ENCODE results near the gene CACNA1G. TPM values are rescaled to one million over a fixed set of nuclear protein-coding genes. Genes with fewer than 3 reads are reported as not detected.

The CACNA1G gene
- total RNA-seq, 1 experiment from 2014 or later = 0.04 TPM

- ChIA-PET CTCF (interaction anchor here (0.6 kb wide), 1 partner anchor 75 kb away, joined by 3 read pairs; no protein-coding TSS in a partner anchor), POLR2A (ENCODE audit: unreplicated experiment) (no interaction called here)
- H3K79me2 ChIP-seq (ENCODE audit: low read length) = peaks cover 13% of the 10 kb centered on the region
- H3K9ac ChIP-seq (ENCODE audit: low read length) = no peak overlapping the region
- H2AFZ ChIP-seq (ENCODE audit: low read length) = no peak overlapping the region
- no peak for TF ChIP-seq EZH2 (IDR thresholded peaks at IDR 0.05; ENCODE audit: low read length, unreplicated experiment)
- no peak for TF ChIP-seq CTCF (conservative IDR thresholded peaks at IDR 0.05; ENCODE audit: low read depth, low read length)
- TF ChIP-seq EZH2phosphoT487 (IDR thresholded peaks at IDR 0.05; ENCODE audit: borderline replicate concordance, low read length) = no peak
- H3K4me1 ChIP-seq (ENCODE audit: insufficient read depth, low read length) = peaks cover 12% of the 10 kb centered on the region
- intact Hi-C loops (cut with micrococcal nuclease) = no loop called here
- H3K4me2 ChIP-seq (ENCODE audit: low read length) = no peak overlapping the region
- H3K4me3 ChIP-seq (ENCODE audit: low read length) = no peak overlapping the region
- ATAC-seq = no peak
- no peaks in the 10 kb centered on the region for H3K27me3 ChIP-seq (ENCODE audit: low read length)
- no peak for DNase-seq
- H3K9me3 ChIP-seq (ENCODE audit: low read length) = no peaks in the 10 kb centered on the region
- no TSS peak for BruUV-seq (replicated peaks)
- no peaks in the 10 kb centered on the region for H3F3A ChIP-seq (ENCODE audit: low read length, unreplicated experiment)
- H3K27ac ChIP-seq (ENCODE audit: low read length) = no peak overlapping the region
- peaks cover 8% of the 10 kb centered on the region for H3K36me3 ChIP-seq (ENCODE audit: low read depth, low read length)
- no peaks in the 10 kb centered on the region for H4K20me1 ChIP-seq (ENCODE audit: low read length)
- H3K9me2 ChIP-seq (replicated peaks; ENCODE audit: low read length) = no peaks in the 10 kb centered on the region
These were observed 11.1 kb upstream of the CACNA1G start for GRCh38 chr17:50549256-50549941.

- intact Hi-C loops (cut with micrococcal nuclease) = no loop called here
- Histone ChIP-seq H3K4me3 (ENCODE audit: low read length) (no peak overlapping the region), H3K4me2 (ENCODE audit: low read length) (no peak overlapping the region), H3F3A (ENCODE audit: low read length, unreplicated experiment) (no peaks in the 10 kb centered on the region), H3K9ac (ENCODE audit: low read length) (no peak overlapping the region), H3K36me3 (ENCODE audit: low read depth, low read length) (peaks cover 8% of the 10 kb centered on the region), H3K27me3 (ENCODE audit: low read length) (no peaks in the 10 kb centered on the region), H3K9me3 (ENCODE audit: low read length) (no peaks in the 10 kb centered on the region), H3K4me1 (ENCODE audit: insufficient read depth, low read length) (peaks cover 12% of the 10 kb centered on the region), H3K27ac (ENCODE audit: low read length) (no peak overlapping the region), H2AFZ (ENCODE audit: low read length) (no peak overlapping the region), H3K79me2 (ENCODE audit: low read length) (peaks cover 13% of the 10 kb centered on the region), H3K9me2 (replicated peaks; ENCODE audit: low read length) (no peaks in the 10 kb centered on the region), H4K20me1 (ENCODE audit: low read length) (no peaks in the 10 kb centered on the region)
- ChIA-PET CTCF (interaction anchor here (1.2 kb wide), 2 partner anchors 132 to 146 kb away, joined by 3 to 5 read pairs; no protein-coding TSS in a partner anchor), POLR2A (ENCODE audit: unreplicated experiment) (no interaction called here)
- TF ChIP-seq EZH2 (IDR thresholded peaks at IDR 0.05; ENCODE audit: low read length, unreplicated experiment) (no peak), CTCF (conservative IDR thresholded peaks at IDR 0.05; ENCODE audit: low read depth, low read length) (no peak), EZH2phosphoT487 (IDR thresholded peaks at IDR 0.05; ENCODE audit: borderline replicate concordance, low read length) (no peak)
- DNase-seq = no peak
- BruUV-seq (replicated peaks) = no TSS peak
- ATAC-seq = no peak
These were observed 10.5 kb upstream of the CACNA1G start for GRCh38 chr17:50549969-50550368.

Data from PC-3 (cell line).